ENCODE data around the gene ZHX3. TPM values are rescaled to one million over a fixed set of nuclear protein-coding genes. Genes with fewer than 3 reads are reported as not detected.
A peak's percentile ranks its signal among the peaks of the same experiment; 100 is the strongest.

Gene ZHX3
- total and polyA plus RNA-seq, 11 donors, result 10.9 to 43.9 (median 32.3) TPM

- peak overlapping the region in 11 of 12 donors; percentile 63 to 100 (median 80) for H3K27ac ChIP-seq
- intact Hi-C loops (cut with DNase I), result no loop called here
- no peak for ATAC-seq
- H3K4me3 ChIP-seq, result no peak overlapping the region
- peaks cover 0 to 7% (median 0%) of the 10 kb centered on the region in 9 donors for H3K36me3 ChIP-seq
- H3K4me1 ChIP-seq, result peaks cover 23 to 100% (median 98%) of the 10 kb centered on the region in 12 donors
- H3K27me3 ChIP-seq, result no peaks in the 10 kb centered on the region
- DNase-seq, result no peak
- TF ChIP-seq POLR2A (IDR thresholded peaks at IDR 0.05), result no peak
- TF ChIP-seq CTCF (IDR thresholded peaks at IDR 0.05), result no peak
- 96 to 98% (median 97%) methylated on average over 2 of the region's 2 CpGs for WGBS, 4 donors
- no peaks in the 10 kb centered on the region for H3K9me3 ChIP-seq
Measured at GRCh38 chr20:41145317-41145716, 172.2 kb downstream of the ZHX3 start.

- peak overlapping the region in 11 of 12 donors; percentile 20 to 100 (median 96) for H3K27ac ChIP-seq
- intact Hi-C loops (cut with DNase I), result no loop called here
- no peak for ATAC-seq
- WGBS, 4 donors, result 41 to 73% (median 68%) methylated on average over 2 of the region's 2 CpGs
- no peaks in the 10 kb centered on the region for H3K9me3 ChIP-seq
- peaks cover 23 to 100% (median 93%) of the 10 kb centered on the region in 12 donors for H3K4me1 ChIP-seq
- peaks cover 0 to 7% (median 0%) of the 10 kb centered on the region in 9 donors for H3K36me3 ChIP-seq
- TF ChIP-seq CTCF (IDR thresholded peaks at IDR 0.05) (no peak), POLR2A (IDR thresholded peaks at IDR 0.05) (no peak)
- DNase-seq, result no peak
- no peaks in the 10 kb centered on the region for H3K27me3 ChIP-seq
- peak overlapping the region in 1 of 12 donors; percentile 4 for H3K4me3 ChIP-seq
Measured at GRCh38 chr20:41143354-41143753, 174.2 kb downstream of the ZHX3 start.

GRCh38 chr20:41142919-41143318 lies 174.6 kb downstream of the ZHX3 start:
- TF ChIP-seq CTCF (IDR thresholded peaks at IDR 0.05) (no peak), POLR2A (IDR thresholded peaks at IDR 0.05) (no peak)
- peak overlapping the region in 1 of 12 donors; percentile 4 for H3K4me3 ChIP-seq
- DNase-seq (no peak), ATAC-seq (no peak)
- no peaks in the 10 kb centered on the region for H3K9me3 ChIP-seq
- peaks cover 23 to 100% (median 89%) of the 10 kb centered on the region in 12 donors for H3K4me1 ChIP-seq
- intact Hi-C loops (cut with DNase I), result no loop called here
- H3K36me3 ChIP-seq, result peaks cover 0 to 7% (median 0%) of the 10 kb centered on the region in 9 donors
- peaks cover 0 to under 1% (median 0%) of the 10 kb centered on the region in 9 donors for H3K27me3 ChIP-seq
- 43 to 51% (median 47%) methylated on average over 5 of the region's 5 CpGs for WGBS, 4 donors
- peak overlapping the region; percentile 20 to 100 (median 96) for H3K27ac ChIP-seq

- H3K27ac ChIP-seq, result peak overlapping the region in 11 of 12 donors; percentile 80 to 100 (median 98)
- H3K27me3 ChIP-seq, result peaks cover 0 to 4% (median 0%) of the 10 kb centered on the region in 9 donors
- DNase-seq (no peak), ATAC-seq (no peak)
- 49 to 70% (median 59%) methylated on average over 4 of the region's 4 CpGs for WGBS, 4 donors
- peaks cover 22 to 94% (median 82%) of the 10 kb centered on the region in 12 donors for H3K4me1 ChIP-seq
- intact Hi-C loops (cut with DNase I), result no loop called here
- H3K36me3 ChIP-seq, result peaks cover 0 to 7% (median 0%) of the 10 kb centered on the region in 9 donors
- H3K9me3 ChIP-seq, result no peaks in the 10 kb centered on the region
- no peak for TF ChIP-seq CTCF (IDR thresholded peaks at IDR 0.05)
- no peak for TF ChIP-seq POLR2A (IDR thresholded peaks at IDR 0.05)
- peak overlapping the region in 1 of 12 donors; percentile 94 for H3K4me3 ChIP-seq
Measured at GRCh38 chr20:41142245-41142644, 175.3 kb downstream of the ZHX3 start.

Data from heart left ventricle (tissue), 16 donors.